H1 (cell line): ENCODE results near the gene ZNF432. TPM values are rescaled to one million over a fixed set of nuclear protein-coding genes. Genes with fewer than 3 reads are reported as not detected.

Source experiments
- EGR1 ChIP-seq: IDR thresholded peaks from 2 replicates; pipeline ENCODE4 v1.6.1; 2011; ENCODE audit warnings: low read depth, low read length, borderline replicate concordance
- polyA plus RNA-seq, 7 experiments: library from polyadenylated mRNA; depleted of rRNA in 3 of 7; stranded (reverse) in 5 of 7; unstranded in 2 of 7; fragments of >200 nt in 5 of 7; fragments of 200-250 nt in 2 of 7; gene quantifications; 1 replicate in 5 of 7; 2 replicates in 1 of 7; 4 replicates in 1 of 7; pipeline versions ENCODE4 v1.2.1 to v1.2.3, GENCODE V29; 2011 to 2013; ENCODE audit warnings: missing spikeins in 2 of 7, mixed read lengths in 2 of 7
- total RNA-seq: library from RNA; stranded (reverse); fragmentation: NEBNext Ultra II Directional; extraction: Animal tissue kit (Norgen Biotek cat#: 25700); gene quantifications from 2 replicates; pipeline ENCODE4 v1.2.1, GENCODE V29; 2021

Gene ZNF432
- total and polyA plus RNA-seq, 2 of the 8 experiments (the other 6 are each of a cell fraction or from before 2014, with no cell fraction given): 2.0 to 8.3 TPM

GRCh38 chr19:52086481-52086880 lies 37.8 kb upstream of the ZNF432 start (continued):
- TF ChIP-seq EGR1: no peak
